ENCODE measurements around the gene KAZN.

Gene KAZN

DNA sequence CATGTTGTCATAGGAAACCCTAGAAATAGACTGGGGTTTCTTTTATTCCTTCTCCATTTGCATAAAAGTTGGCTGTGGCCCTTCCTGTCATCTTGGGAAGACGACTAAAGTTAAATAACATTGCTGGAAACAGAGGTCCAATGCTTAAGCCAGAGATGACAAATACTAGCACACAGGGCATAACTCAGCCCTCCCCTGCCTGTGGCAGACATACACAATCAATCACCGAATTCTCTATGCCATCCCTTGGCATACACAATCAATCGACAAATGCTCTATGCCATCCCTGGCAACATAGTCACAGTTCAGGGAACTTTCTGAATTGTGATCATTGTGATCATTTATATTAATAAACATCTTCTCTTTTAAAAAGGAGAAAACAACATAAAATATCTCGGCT is 229.4 kb downstream of the KAZN start:
- no peak for ATAC-seq
- TF ChIP-seq OSR1 (CRISPR knock-in tag; IDR thresholded peaks at IDR 0.05), result no peak
- no peak for TF ChIP-seq ZNF70 (CRISPR knock-in tag; IDR thresholded peaks at IDR 0.05)
- TF ChIP-seq, protein P1, sequence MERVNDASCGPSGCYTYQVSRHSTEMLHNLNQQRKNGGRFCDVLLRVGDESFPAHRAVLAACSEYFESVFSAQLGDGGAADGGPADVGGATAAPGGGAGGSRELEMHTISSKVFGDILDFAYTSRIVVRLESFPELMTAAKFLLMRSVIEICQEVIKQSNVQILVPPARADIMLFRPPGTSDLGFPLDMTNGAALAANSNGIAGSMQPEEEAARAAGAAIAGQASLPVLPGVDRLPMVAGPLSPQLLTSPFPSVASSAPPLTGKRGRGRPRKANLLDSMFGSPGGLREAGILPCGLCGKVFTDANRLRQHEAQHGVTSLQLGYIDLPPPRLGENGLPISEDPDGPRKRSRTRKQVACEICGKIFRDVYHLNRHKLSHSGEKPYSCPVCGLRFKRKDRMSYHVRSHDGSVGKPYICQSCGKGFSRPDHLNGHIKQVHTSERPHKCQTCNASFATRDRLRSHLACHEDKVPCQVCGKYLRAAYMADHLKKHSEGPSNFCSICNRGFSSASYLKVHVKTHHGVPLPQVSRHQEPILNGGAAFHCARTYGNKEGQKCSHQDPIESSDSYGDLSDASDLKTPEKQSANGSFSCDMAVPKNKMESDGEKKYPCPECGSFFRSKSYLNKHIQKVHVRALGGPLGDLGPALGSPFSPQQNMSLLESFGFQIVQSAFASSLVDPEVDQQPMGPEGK (CRISPR knock-in tag; IDR thresholded peaks at IDR 0.05; ENCODE audit: borderline replicate concordance), result no peak
- no peak for TF ChIP-seq CSDC2 (CRISPR knock-in tag; IDR thresholded peaks at IDR 0.05)
- TF ChIP-seq, protein P2, sequence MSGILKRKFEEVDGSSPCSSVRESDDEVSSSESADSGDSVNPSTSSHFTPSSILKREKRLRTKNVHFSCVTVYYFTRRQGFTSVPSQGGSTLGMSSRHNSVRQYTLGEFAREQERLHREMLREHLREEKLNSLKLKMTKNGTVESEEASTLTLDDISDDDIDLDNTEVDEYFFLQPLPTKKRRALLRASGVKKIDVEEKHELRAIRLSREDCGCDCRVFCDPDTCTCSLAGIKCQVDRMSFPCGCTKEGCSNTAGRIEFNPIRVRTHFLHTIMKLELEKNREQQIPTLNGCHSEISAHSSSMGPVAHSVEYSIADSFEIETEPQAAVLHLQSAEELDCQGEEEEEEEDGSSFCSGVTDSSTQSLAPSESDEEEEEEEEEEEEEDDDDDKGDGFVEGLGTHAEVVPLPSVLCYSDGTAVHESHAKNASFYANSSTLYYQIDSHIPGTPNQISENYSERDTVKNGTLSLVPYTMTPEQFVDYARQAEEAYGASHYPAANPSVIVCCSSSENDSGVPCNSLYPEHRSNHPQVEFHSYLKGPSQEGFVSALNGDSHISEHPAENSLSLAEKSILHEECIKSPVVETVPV (CRISPR knock-in tag; IDR thresholded peaks at IDR 0.05), result no peak
- TF ChIP-seq SNAI2 (CRISPR knock-in tag; IDR thresholded peaks at IDR 0.05), result no peak
- TF ChIP-seq, protein P3, sequence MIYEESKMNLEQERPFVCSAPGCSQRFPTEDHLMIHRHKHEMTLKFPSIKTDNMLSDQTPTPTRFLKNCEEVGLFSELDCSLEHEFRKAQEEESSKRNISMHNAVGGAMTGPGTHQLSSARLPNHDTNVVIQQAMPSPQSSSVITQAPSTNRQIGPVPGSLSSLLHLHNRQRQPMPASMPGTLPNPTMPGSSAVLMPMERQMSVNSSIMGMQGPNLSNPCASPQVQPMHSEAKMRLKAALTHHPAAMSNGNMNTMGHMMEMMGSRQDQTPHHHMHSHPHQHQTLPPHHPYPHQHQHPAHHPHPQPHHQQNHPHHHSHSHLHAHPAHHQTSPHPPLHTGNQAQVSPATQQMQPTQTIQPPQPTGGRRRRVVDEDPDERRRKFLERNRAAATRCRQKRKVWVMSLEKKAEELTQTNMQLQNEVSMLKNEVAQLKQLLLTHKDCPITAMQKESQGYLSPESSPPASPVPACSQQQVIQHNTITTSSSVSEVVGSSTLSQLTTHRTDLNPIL (CRISPR knock-in tag; IDR thresholded peaks at IDR 0.05; ENCODE audit: low read depth), result no peak

DNA sequence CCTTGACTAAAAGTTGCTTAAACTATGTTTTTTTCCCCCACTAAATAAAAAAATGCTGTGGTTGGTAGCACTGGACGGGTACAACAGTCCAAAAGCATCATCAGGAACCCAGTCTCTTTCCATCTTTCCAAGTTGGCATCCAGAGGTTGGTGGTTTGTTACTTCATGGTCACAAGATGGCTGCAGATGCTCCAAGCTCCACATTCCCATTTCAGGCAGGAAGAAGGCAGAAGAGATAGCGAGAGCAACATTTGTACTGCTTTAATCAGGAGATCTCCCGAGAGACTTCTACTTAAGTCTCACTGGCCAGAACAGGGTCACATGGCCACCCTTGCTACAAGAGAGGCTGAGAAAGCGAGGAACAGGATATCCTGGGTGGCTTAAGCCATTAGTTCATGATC is 230.2 kb downstream of the KAZN start:
- no peak for ATAC-seq
- TF ChIP-seq ZC3H10 (CRISPR knock-in tag; IDR thresholded peaks at IDR 0.05), result no peak
- TF ChIP-seq BACH2 (CRISPR knock-in tag; IDR thresholded peaks at IDR 0.05; ENCODE audit: borderline replicate concordance), result no peak
- TF ChIP-seq, protein P2 (CRISPR knock-in tag; IDR thresholded peaks at IDR 0.05), result no peak
- TF ChIP-seq ZNF565 (CRISPR knock-in tag; conservative IDR thresholded peaks at IDR 0.05; ENCODE audit: low read depth), result no peak
- no peak for TF ChIP-seq GLIS3 (CRISPR knock-in tag; IDR thresholded peaks at IDR 0.05)
- TF ChIP-seq TOX (CRISPR knock-in tag; IDR thresholded peaks at IDR 0.05; ENCODE audit: borderline replicate concordance), result no peak
- TF ChIP-seq, protein P4, sequence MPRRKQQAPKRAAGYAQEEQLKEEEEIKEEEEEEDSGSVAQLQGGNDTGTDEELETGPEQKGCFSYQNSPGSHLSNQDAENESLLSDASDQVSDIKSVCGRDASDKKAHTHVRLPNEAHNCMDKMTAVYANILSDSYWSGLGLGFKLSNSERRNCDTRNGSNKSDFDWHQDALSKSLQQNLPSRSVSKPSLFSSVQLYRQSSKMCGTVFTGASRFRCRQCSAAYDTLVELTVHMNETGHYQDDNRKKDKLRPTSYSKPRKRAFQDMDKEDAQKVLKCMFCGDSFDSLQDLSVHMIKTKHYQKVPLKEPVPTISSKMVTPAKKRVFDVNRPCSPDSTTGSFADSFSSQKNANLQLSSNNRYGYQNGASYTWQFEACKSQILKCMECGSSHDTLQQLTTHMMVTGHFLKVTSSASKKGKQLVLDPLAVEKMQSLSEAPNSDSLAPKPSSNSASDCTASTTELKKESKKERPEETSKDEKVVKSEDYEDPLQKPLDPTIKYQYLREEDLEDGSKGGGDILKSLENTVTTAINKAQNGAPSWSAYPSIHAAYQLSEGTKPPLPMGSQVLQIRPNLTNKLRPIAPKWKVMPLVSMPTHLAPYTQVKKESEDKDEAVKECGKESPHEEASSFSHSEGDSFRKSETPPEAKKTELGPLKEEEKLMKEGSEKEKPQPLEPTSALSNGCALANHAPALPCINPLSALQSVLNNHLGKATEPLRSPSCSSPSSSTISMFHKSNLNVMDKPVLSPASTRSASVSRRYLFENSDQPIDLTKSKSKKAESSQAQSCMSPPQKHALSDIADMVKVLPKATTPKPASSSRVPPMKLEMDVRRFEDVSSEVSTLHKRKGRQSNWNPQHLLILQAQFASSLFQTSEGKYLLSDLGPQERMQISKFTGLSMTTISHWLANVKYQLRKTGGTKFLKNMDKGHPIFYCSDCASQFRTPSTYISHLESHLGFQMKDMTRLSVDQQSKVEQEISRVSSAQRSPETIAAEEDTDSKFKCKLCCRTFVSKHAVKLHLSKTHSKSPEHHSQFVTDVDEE (CRISPR knock-in tag; IDR thresholded peaks at IDR 0.05), result no peak
- TF ChIP-seq TCF4 (CRISPR knock-in tag; IDR thresholded peaks at IDR 0.05; ENCODE audit: borderline replicate concordance), result no peak
- no peak for TF ChIP-seq ISL1 (CRISPR knock-in tag; IDR thresholded peaks at IDR 0.05)
- no peak for TF ChIP-seq ZNF70 (CRISPR knock-in tag; IDR thresholded peaks at IDR 0.05)
- TF ChIP-seq ESRRG (CRISPR knock-in tag; IDR thresholded peaks at IDR 0.05), result no peak

DNA sequence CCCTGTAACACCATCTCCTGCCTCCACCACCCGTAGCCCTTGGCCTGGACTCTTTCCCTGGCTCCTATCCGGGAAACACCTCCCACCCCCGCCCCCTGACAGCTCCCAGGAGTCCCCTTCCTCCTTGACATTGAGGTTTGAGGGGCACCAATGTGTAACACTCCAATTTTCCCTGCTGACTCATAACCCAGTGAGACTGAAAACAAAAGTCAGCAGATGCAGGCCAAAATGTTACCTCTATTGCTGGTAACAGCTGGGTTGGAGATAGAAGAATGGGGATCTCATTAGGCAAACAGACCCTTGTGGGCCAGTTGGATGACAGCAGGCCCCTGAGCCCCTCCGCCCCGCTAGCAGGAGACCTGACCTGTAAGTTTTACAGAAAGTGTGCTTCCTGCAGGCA is 237.2 kb downstream of the KAZN start:
- TF ChIP-seq ZFP3 (CRISPR knock-in tag; IDR thresholded peaks at IDR 0.05) (no peak), RARB (CRISPR knock-in tag; IDR thresholded peaks at IDR 0.05) (no peak), GLIS3 (CRISPR knock-in tag; IDR thresholded peaks at IDR 0.05) (no peak), PPARA (CRISPR knock-in tag; IDR thresholded peaks at IDR 0.05; ENCODE audit: borderline replicate concordance) (no peak), ARNTL (CRISPR knock-in tag; IDR thresholded peaks at IDR 0.05; ENCODE audit: borderline replicate concordance, low read depth) (no peak), ZNF8 (CRISPR knock-in tag; IDR thresholded peaks at IDR 0.05) (no peak)
- TF ChIP-seq, protein P5, sequence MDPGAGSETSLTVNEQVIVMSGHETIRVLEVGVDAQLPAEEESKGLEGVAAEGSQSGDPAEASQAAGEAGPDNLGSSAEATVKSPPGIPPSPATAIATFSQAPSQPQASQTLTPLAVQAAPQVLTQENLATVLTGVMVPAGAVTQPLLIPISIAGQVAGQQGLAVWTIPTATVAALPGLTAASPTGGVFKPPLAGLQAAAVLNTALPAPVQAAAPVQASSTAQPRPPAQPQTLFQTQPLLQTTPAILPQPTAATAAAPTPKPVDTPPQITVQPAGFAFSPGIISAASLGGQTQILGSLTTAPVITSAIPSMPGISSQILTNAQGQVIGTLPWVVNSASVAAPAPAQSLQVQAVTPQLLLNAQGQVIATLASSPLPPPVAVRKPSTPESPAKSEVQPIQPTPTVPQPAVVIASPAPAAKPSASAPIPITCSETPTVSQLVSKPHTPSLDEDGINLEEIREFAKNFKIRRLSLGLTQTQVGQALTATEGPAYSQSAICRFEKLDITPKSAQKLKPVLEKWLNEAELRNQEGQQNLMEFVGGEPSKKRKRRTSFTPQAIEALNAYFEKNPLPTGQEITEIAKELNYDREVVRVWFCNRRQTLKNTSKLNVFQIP (CRISPR knock-in tag; IDR thresholded peaks at IDR 0.05; ENCODE audit: borderline replicate concordance, low read depth), result no peak
- TF ChIP-seq, protein P4 (CRISPR knock-in tag; IDR thresholded peaks at IDR 0.05), result no peak
- ATAC-seq, result no peak
